PC-3 (cell line): Measurements from ENCODE around the gene LRP10.

Source experiments
- CTCF ChIP-seq: fragments of 300-600 bp; sonication (generic); conservative IDR thresholded peaks from 2 replicates; pipeline ENCODE4 v1.5.1; 2017; ENCODE audit warnings: antibody characterized with exemption, low read depth, mild to moderate bottlenecking, low read length
- EZH2 ChIP-seq: fragments of 300-600 bp; sonication (generic); IDR thresholded peaks from one replicate; pipeline ENCODE4 v1.6.1; 2017; ENCODE audit warnings: antibody characterized with exemption, mild to moderate bottlenecking, low read length; ENCODE audit not compliant: unreplicated experiment
- EZH2phosphoT487 ChIP-seq: fragments of 300-600 bp; sonication (generic); IDR thresholded peaks from 2 replicates; pipeline ENCODE4 v1.6.1; 2018; ENCODE audit warnings: mild to moderate bottlenecking, antibody characterized with exemption, low read length, borderline replicate concordance

GRCh38 chr14:22884738-22885523 lies 13.4 kb downstream of the LRP10 start:
- no peak for TF ChIP-seq CTCF
- no peak for TF ChIP-seq EZH2
- TF ChIP-seq EZH2phosphoT487 = no peak
